ENCODE measurements around the gene UNC13D.
A peak's percentile ranks its signal among the peaks of the same experiment; 100 is the strongest.
"Not testable (repeated sequence)": the region's sequence is repeated elsewhere in the genome, so short reads cannot be mapped to it uniquely, and the experiment has no call there.

UNC13D gene

DNA sequence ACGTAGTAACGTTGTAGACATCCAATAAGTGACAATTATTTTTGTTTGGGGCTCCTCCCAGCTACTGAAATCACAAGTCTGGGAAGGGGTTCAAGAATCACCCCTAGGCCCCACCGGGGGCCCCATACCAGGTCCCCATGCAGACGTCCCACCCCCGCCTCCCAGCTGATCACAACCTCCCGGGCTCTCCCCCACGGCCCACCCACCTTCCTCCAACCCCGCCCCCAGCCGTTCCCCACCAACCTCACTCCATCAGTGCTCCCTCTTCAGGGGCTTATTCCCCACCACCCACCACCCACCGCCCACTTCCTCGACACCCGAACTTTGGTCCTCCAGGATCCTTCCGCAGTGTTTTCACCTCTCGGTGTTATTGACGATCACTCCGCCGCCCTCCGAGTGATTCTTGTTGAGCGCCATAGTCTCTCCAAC, 10.7 kb upstream of the UNC13D start:
- no peak for DNase-seq
- in situ Hi-C loops (cut with HindIII; ENCODE audit: low pct_ligation_motif_present, low pct_unique_long_range_greater_than_20kb, low sequenced_read_pairs): no loop called here

DNA sequence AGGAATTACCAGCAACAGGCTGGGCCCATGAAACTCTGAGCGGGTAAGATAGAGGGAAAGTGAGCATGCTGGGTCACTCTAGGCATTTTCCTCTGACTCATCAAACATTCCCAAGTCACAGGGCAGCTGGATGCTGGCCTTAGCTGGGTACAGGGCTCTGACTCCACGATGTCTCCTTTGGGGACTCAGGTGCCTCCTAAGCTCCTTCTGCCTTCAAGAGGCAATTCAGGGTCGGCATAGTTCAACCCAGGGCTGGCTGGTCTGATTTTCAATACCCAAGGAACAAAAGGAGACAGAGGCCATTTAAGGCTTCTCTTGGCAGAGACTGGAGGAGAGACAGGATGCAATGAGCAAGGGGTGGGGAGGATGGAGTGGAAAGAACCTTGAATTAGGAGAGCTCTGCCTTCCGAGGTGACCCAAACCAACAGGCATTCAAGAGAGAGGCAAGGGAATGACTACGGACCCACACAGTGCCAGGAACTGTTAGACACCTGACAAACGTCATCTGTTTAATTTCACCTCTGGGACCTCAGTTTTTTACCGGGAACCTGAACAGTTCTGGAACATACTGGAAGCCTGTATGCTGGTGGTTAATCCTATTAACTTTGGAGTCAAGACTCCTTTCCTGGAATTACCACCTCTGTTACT, 10.0 kb upstream of the UNC13D start:
- DNase-seq: peak; percentile 85
- in situ Hi-C loops (cut with HindIII; ENCODE audit: low pct_ligation_motif_present, low pct_unique_long_range_greater_than_20kb, low sequenced_read_pairs): no loop called here

DNA sequence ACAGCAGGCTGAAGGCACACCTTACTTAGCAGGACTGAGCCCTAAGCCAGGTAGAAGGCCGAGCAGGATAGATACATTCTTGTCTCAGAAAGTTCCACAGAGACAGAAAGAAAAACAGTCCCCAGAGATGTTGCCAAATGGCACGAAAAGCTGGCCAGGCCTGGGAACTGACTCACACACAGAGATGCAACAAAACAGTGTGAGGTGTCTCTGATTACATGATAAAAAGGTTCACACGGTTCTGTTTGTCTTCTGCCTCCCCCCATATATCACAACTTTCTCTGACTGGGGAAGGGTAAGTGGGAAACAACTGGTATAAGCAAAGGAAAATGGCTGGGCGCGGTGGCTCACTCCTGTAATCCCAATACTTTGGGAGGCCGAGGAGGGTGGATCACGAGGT, 9.2 kb upstream of the UNC13D start:
- no peak for DNase-seq
- in situ Hi-C loops (cut with HindIII; ENCODE audit: low pct_ligation_motif_present, low pct_unique_long_range_greater_than_20kb, low sequenced_read_pairs): no loop called here

DNA sequence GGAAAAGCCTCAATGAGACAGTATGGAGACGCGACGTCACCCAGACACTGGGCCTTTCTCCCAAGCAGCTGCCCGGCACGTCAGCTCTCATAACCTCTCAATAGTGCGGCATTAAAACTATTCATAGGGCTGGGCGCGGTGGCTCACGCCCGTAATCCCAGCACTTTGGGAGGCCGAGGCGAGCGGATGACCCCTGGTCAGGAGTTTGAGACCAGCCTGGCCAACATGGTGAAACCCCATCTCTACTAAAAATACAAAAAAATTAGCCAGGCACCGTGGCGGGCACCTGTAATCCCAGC, 7.4 kb upstream of the UNC13D start:
- in situ Hi-C loops (cut with HindIII; ENCODE audit: low pct_ligation_motif_present, low pct_unique_long_range_greater_than_20kb, low sequenced_read_pairs); DNase-seq: not testable (repeated sequence)

DNA sequence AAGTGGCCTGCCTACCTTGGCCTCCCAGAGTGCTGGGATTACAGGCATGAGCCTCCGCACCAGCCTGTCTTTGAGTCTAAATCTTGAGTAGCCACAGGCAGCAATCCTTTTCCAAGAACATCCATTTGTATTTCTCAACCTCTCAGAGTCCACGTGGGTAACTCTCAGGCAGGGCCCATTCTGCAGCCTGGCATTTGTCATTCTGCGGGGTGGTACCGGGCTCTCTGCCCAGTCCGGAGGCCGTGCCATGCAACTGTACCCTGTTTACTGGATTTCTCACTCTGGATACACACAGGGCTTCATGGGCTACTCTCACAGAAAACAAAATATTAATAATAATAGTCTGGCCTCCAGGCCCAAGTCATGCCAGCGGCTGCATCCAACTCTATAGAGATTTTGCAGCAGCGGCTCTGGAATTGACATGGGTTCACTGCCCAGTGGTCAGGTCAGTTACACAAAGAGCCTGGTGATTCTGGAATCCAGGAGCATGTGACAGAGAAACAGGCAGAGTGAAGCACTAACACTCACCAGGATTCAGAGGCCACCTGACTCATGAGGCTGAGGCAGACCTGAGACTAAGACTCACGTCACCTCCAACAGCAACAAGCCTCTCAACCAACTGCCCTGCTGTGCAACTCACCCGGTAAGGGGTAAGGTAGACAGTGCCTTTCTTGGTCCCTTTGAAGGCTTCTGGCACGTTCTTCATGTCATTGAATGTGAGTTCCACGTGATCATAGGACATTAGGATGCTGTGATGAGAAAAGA, 6.9 kb upstream of the UNC13D start:
- in situ Hi-C loops (cut with HindIII; ENCODE audit: low pct_ligation_motif_present, low pct_unique_long_range_greater_than_20kb, low sequenced_read_pairs): no loop called here
- DNase-seq: no peak

DNA sequence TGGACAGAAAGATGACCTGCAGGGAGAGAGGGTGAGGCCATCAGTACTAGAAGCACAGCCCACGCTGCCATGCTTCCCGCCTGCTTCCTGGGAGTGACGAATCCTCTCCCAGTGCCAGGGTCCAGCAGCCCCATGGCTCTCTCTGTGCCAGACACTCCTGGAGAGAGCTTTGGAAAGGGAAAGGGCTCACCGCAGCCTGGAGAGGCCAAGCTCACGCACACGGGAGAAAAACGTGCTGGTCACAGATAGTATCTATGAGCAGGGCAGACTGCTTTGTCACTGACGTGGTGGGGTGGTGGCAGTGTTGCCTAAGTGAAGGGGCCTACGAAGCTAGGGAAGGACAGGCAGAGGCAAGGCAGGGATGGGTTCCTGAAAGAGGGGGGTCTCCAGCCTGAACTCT, 5.5 kb upstream of the UNC13D start:
- in situ Hi-C loops (cut with HindIII; ENCODE audit: low pct_ligation_motif_present, low pct_unique_long_range_greater_than_20kb, low sequenced_read_pairs): no loop called here
- DNase-seq: no peak

DNA sequence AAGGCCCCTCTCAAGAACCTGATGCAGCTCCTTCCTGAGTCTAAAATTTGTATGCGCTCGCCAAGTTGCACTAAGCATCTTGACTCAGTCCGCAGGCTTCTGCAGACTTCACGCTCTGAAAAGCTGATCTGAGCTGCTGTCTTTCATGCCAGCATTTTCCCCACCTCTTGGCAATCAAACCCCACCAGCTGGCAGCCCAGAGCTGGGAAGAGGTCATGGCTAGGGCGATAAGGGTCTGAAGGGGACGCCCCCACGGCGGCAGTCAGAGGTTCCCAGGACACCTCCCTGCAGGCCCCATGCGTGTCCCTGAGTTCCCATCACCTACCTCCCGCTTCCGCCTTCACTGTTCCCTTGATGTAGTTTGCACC, 5.1 kb upstream of the UNC13D start:
- in situ Hi-C loops (cut with HindIII; ENCODE audit: low pct_ligation_motif_present, low pct_unique_long_range_greater_than_20kb, low sequenced_read_pairs): no loop called here
- DNase-seq: no peak

DNA sequence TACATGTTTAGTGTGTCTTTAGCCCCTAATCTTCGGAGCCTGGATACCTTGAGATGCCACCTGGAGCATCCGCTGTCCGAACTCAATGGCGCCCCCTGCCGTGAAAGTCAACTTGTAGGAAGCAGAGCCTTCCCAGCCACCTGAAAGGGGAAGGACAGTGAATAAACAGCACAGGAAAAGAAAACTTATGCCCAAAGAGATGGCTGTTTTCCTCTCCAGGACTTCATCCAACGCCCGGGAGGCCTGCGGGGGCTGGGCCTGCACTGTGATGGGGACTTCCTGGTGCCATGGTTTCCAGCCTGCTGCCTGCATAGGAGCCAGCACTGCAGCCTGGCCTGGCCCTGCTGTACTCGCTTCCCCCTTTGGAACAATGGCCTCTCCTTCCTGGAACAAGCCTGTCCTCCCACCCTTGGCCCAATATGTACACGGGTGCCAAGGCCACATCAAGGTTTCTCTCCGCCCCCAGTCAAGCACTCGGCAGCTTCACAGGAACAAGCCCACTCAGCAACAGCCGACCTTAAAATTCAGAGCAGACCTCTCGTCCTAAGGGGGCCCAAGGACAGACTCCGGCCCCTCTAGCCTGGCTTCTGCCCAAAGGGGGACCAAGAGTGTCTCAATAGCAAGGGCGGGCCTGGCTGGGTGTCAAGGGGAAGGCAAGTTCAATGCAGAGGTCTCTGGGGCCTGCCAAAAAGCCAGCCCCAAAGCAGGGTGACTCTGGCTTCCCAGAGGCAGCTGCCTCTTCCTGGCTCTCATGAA, 4.5 kb upstream of the UNC13D start:
- DNase-seq: peak; percentile 62
- in situ Hi-C loops (cut with HindIII; ENCODE audit: low pct_ligation_motif_present, low pct_unique_long_range_greater_than_20kb, low sequenced_read_pairs): no loop called here

DNA sequence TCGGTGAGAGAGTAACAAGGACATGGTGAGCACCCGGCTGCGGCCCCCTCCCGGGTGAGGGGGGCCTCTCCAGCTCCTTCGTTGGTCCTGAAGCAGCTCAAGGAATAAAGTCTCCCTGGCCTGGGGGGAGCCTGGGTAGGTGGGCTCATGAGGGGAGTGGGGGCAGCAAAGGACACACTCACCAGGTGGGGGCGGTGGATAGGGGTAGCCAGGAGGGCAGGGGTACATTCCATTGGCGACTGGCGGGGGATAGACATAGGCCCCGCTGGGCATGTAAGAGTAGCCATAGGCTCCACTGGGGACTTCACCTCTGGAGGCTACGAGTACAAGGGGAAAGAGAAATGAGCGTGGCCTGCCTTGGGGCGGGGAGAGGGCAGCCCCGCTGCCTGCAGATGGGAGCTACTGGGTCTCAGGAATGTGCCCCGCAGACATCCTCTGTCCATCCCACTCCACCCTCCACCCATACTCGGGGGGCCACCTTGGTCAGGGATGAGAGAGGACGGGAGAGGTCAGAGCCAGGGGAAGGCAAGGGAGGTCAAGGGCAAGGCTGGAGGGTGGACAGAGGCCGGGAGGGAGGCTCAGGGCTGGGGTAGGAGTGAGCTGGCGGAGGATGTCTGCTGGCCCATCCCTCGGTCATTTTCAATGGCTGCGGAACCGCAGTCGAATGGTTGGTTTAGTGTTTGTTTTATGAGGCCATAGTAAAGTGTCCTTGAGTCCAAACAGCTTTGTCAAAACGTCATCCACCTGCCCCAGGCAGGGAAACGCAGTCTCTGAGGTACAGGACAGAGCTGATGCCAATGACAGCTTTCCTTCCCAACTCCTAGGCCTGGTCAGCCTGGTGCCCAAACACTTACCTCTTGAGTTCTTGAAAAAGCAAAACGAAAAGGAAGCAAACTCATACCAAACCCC, 3.7 kb upstream of the UNC13D start:
- in situ Hi-C loops (cut with HindIII; ENCODE audit: low pct_ligation_motif_present, low pct_unique_long_range_greater_than_20kb, low sequenced_read_pairs): no loop called here
- DNase-seq: no peak

DNA sequence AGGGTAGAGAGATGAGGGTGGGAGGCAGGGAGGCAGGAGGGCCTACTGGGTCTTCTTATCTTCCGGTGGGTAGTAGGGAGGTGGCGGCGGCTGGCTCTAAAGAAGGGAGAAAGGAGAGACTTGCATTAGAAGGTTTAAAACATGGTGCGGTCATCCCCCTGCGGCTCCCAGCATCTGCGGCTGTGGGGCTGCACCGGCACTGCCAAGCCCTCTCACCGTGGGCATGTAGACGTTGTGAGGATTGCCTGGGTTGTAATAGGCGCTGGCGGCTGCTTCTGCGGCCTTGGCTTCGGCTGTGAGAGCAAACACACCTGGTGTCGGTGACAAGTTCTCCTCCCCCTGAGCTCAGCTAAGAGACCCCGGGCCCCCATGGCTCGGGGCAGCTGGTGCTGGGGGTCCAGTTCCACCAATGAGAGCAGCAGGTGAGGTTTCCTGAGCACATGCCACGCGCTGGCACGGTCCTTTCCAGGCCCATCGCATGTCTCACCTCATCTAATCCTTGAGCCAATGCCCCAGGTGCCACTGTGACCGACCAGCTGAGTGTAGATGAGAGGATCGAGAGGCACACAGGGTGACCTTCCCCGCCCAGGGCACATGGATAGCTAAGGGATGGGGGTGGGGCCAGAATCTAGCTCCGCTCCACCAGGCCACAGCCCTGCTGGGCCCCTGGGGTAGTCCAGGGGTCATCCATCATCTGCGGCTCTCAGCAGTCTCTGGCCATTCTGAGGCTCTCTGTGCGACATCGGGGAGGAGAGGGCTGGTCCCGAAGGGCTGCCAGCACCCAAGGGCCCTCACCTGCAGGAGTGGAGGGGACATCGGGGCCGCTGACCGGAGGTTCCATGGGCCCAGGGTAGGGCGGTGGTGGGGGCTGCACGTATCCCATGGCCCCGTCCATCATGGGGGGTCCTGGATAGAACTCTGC, 2.7 kb upstream of the UNC13D start:
- no peak for DNase-seq
- in situ Hi-C loops (cut with HindIII; ENCODE audit: low pct_ligation_motif_present, low pct_unique_long_range_greater_than_20kb, low sequenced_read_pairs): no loop called here

DNA sequence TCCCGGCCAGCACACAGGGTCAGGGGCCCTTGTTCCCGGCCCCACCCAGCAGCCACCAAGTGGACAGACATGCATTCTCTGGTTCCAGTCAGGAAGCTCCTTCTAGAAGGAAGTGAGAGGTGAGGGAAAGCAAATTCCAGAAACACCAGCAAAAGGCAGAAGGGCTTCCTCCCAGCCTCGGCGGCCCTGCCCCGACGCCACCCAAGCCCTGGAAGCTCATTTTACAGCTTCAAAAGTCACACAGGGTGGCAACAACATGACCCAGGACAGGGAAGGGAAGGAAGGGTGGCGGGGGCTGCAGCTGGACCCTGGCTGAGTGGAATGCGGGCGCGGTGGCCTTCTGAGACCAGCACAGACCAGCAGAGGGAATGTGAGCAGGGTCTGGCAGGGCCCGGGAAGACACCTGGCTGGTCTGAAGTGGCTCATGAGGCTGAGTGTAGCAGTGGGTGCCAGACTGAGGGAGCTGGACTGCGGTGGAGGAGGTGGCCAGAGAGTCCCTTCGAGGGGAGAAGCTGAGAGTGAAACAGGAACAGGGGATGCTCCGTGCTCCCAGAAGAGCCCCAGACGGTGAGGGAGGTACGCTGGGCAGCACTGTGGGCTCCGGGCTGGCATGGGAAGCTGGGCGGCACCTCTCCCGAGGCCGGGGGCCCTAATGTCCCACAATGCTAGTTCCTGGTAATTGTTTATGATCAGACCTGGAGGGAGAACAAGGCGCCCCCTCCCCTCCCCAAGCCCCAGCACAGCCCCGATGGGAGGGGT, 1.9 kb upstream of the UNC13D start:
- in situ Hi-C loops (cut with HindIII; ENCODE audit: low pct_ligation_motif_present, low pct_unique_long_range_greater_than_20kb, low sequenced_read_pairs): no loop called here
- DNase-seq: no peak

DNA sequence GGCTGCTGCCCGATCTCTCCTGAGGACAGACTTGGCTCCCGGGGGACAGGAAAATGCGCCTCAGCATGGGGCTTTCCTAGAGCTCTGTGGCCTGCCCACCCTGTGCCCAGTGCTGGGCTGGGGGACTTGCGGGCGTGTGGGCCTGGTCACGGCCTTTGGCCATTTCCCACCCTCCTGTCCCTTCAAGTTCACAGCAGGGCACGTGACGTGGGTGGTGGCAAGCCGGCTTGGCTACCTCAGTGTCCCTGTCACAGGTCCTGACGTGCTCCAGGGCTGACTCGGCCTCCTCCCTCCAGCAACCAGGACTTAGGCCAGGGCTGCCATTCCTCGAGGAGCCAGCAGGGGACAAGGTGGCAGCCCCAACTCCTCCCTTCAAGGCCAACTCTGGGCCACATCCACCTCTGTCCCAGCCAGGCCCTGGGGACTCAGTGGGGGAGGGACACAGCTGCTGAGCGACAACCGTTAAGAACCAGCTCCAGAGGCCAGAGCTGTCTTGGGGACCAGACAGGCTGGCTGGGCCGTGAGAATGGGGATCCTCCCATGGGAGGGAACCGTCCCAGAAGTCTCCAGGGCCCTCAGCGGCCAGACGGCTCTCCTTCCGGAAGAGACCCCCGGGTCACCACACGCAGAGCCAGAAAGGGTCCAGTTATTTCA, 981 bp upstream of the UNC13D start:
- peak; percentile 66 for DNase-seq
- in situ Hi-C loops (cut with HindIII; ENCODE audit: low pct_ligation_motif_present, low pct_unique_long_range_greater_than_20kb, low sequenced_read_pairs): no loop called here

DNA sequence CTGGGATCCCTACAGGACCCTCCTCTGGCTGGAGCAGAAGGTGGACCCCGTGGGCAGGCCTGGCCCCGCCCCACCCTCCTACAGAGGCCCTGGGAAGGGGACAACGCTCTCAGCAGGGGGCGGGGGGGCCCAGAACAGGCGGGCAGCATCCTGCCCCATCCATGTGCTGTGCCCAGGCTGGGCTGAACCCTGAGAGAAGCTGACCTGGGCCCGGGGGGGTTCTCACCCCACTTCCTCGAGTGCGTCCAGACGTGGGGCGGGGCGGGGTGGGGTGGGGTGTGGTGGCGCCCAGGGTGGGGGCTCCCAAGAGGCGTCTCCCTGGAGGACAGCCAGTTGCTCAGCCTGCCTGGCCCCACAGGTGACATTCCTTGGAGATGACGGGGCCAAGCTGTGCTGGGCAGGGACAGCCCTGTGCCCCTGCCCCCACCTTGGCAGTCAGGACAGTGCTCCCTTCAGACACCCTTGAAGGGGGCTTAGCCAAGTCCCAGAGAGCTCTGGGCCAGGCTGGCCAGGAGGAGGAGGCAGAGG, 390 bp upstream of the UNC13D start:
- in situ Hi-C loops (cut with HindIII; ENCODE audit: low pct_ligation_motif_present, low pct_unique_long_range_greater_than_20kb, low sequenced_read_pairs): no loop called here
- DNase-seq: no peak

DNA sequence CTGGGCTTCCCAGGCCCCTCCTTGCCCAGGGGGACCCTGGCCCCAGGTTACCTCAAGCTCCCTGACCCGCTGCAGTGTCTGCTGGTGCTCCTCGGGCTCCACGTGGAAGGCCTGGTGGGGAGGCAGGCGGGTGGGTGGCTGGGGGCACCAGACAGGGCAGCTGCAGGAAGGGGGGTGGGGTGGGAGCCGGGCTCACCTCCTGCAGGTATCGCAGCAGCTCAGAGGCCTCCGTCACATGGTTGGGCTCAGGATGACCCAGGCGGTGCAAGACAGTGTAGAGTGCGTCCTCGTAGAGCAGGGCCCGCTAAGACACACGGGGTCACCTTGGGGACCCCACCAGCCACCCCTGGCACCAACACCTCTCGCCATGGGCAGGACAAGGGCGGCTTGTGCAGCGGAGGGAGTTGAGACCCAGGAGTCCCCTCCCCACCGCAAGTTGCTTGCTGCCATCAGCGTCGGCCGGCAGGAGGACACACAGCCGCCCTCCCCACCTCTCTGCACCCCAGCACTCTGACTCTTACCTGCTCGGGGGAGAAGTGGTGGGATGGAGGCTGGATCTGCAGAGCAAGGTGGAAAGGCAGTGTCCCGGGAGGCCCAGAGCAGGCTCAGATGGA, 1.1 kb downstream of the UNC13D start:
- in situ Hi-C loops (cut with HindIII; ENCODE audit: low pct_ligation_motif_present, low pct_unique_long_range_greater_than_20kb, low sequenced_read_pairs): no loop called here
- DNase-seq: no peak

DNA sequence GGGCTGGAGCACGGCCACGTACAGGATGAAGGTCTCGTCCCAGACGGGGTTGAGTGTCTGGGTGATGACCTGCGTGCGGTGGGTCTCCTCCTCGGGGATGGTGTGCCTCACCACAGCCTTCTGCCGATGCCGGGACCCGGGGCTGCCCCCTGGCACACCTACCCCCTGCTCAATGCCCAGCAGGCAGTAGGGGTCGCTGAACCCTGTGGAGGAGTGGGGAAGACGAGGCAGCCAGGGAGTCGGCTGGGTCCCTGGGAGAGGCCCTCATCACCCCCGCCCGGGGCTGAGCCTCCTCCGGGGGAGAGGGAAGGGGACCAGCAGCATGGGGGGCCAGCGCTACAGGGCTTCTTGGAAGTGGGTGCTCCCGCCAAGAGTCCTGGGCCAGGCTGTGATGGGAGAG, 1.8 kb downstream of the UNC13D start:
- in situ Hi-C loops (cut with HindIII; ENCODE audit: low pct_ligation_motif_present, low pct_unique_long_range_greater_than_20kb, low sequenced_read_pairs): no loop called here
- DNase-seq: no peak

DNA sequence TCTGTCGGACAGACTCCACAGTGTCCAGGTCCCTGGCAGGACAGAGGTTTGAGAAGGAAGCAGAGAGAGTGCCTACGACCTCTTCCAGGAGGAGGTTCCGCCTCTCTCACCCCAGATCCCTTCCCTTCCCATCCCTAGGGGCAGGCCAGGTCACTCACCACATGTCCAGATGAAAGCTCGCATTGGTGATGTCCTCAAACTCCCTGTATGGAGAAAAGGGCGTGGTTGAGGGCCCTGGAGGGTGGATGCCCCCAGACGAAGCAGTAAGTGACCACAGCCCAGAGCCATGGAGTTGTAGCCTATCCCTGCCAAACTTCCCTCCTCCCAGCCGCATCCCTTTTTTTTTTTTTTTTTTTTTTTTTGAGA, 3.4 kb downstream of the UNC13D start:
- DNase-seq: no peak
- in situ Hi-C loops (cut with HindIII; ENCODE audit: low pct_ligation_motif_present, low pct_unique_long_range_greater_than_20kb, low sequenced_read_pairs): no loop called here
